T follicular helper cell (primary cell): ENCODE data around the gene AXL.

Experiments
- DNase-seq: peaks from one replicate; pipeline ENCODE4 v3.0.0-alpha.2; 2020; ENCODE audit warnings: low read depth

The AXL gene

GRCh38 chr19:41235480-41235879 is 16.5 kb downstream of the AXL start:
- DNase-seq = no peak

GRCh38 chr19:41238244-41238643 is 19.2 kb downstream of the AXL start:
- DNase-seq = no peak

- DNase-seq = no peak
These were observed 20.3 kb downstream of the AXL start for GRCh38 chr19:41239363-41239762.

- DNase-seq = no peak
These were observed 21.0 kb downstream of the AXL start for GRCh38 chr19:41239961-41240574.

- DNase-seq = no peak
These were observed 22.8 kb downstream of the AXL start for GRCh38 chr19:41241859-41242258.

GRCh38 chr19:41244117-41244516 is 25.1 kb downstream of the AXL start:
- no peak for DNase-seq

- DNase-seq = no peak
These were observed 26.8 kb downstream of the AXL start for GRCh38 chr19:41245843-41246242.

- DNase-seq = no peak
These were observed 29.9 kb downstream of the AXL start for GRCh38 chr19:41248895-41249294.

GRCh38 chr19:41249707-41250423 is 30.8 kb downstream of the AXL start:
- DNase-seq = no peak

GRCh38 chr19:41253660-41254059 is 34.6 kb downstream of the AXL start:
- DNase-seq = no peak

- DNase-seq = no peak
These were observed 36.1 kb downstream of the AXL start for GRCh38 chr19:41255171-41255570.

GRCh38 chr19:41261474-41262190 is 42.6 kb downstream of the AXL start:
- no peak for DNase-seq

- peak; percentile 92 for DNase-seq
These were observed 44.2 kb downstream of the AXL start for GRCh38 chr19:41263042-41263849.

- DNase-seq = peak; percentile 99
These were observed 45.0 kb downstream of the AXL start, which contains the start of gene HNRNPUL1 for GRCh38 chr19:41263850-41264580. TSS of gene HNRNPUL1 (plus strand) at chr19:41264372. CDS start at chr19:41264504, 132 bp downstream.

- peak; percentile 33 for DNase-seq
These were observed 45.8 kb downstream of the AXL start for GRCh38 chr19:41264581-41265394.

GRCh38 chr19:41265395-41266153 is 46.6 kb downstream of the AXL start:
- no peak for DNase-seq

- DNase-seq = no peak
These were observed 50.0 kb downstream of the AXL start for GRCh38 chr19:41269055-41269454.

- no peak for DNase-seq
These were observed 50.5 kb downstream of the AXL start for GRCh38 chr19:41269571-41269970.

GRCh38 chr19:41273076-41273475 is 54.1 kb downstream of the AXL start:
- DNase-seq = no peak

GRCh38 chr19:41274802-41275201 is 55.8 kb downstream of the AXL start:
- DNase-seq = no peak
